H1 (cell line): ENCODE results near the gene ARMC3. TPM values are rescaled to one million over a fixed set of nuclear protein-coding genes. Genes with fewer than 3 reads are reported as not detected.

Experiments used
- CTCF ChIA-PET: fragments of 300-600 bp; sonication (Branson Sonifier 250); formaldehyde crosslinking; loops from one replicate; lab custom pipeline; 2021; ENCODE audit not compliant: partially characterized antibody; lab: Charles Lee
- POLR2A ChIA-PET: fragments of 300-600 bp; sonication (Branson Sonifier 250); formaldehyde crosslinking; loops from one replicate; lab custom pipeline; 2021; ENCODE audit warnings: inconsistent platforms; ENCODE audit not compliant: partially characterized antibody; lab: Charles Lee
- DNase-seq, 2 experiments: peaks; one replicate each; pipeline versions ENCODE4 v3.0.0 to v3.0.0-alpha.2; 2010 to 2022; ENCODE audit warnings: low spot score in 2 of 2, low read depth in 1 of 2, mixed read lengths in 1 of 2
- FAIRE-seq: peaks from 2 replicates; lab custom pipeline; 2011; peaks lifted over from hg19 to GRCh38; lab: Jason Lieb, UNC
- H2AFZ ChIP-seq: 2 replicates; pipeline ENCODE4 v1.8.1; 2012; ENCODE audit warnings: low read length, inconsistent platforms
- H2AK5ac ChIP-seq: 2 replicates; pipeline ENCODE4 v1.6.1; 2013; ENCODE audit warnings: low read depth, low read length
- H2BK120ac ChIP-seq: replicated peaks from 2 replicates; pipeline ENCODE3; 2013; ENCODE audit warnings: low read depth, low read length, inconsistent platforms
- H2BK12ac ChIP-seq: 2 replicates; pipeline ENCODE4 v1.6.1; 2013; ENCODE audit warnings: low read depth, low read length
- H2BK15ac ChIP-seq: 2 replicates; pipeline ENCODE4 v1.6.1; 2013; ENCODE audit warnings: low read length
- H2BK20ac ChIP-seq: 2 replicates; pipeline ENCODE4 v1.6.1; 2013; ENCODE audit warnings: low read length
- H2BK5ac ChIP-seq: 2 replicates; pipeline ENCODE4 v1.6.1; 2013; ENCODE audit warnings: low read depth, low read length
- H3K14ac ChIP-seq: 2 replicates; pipeline ENCODE4 v1.6.1; 2013; ENCODE audit warnings: inconsistent platforms; ENCODE audit not compliant: insufficient read length
- H3K18ac ChIP-seq: 2 replicates; pipeline ENCODE4 v1.6.1; 2013; ENCODE audit warnings: low read length; ENCODE audit errors: extremely low read depth
- H3K23ac ChIP-seq: 2 replicates; pipeline ENCODE4 v1.6.1; 2013; ENCODE audit warnings: inconsistent platforms; ENCODE audit not compliant: insufficient read length
- H3K23me2 ChIP-seq: 2 replicates; pipeline ENCODE4 v1.6.1; 2013; ENCODE audit warnings: low read depth, low read length
- H3K27ac ChIP-seq: 2 replicates; pipeline ENCODE4 v1.6.1; 2011; ENCODE audit warnings: low read depth, low read length, inconsistent platforms
- H3K27me3 ChIP-seq, 4 experiments: replicated peaks in 1 of 4; 1 replicate in 1 of 4; 2 replicates in 3 of 4; pipeline versions ENCODE4 v1.6.1 to v1.8.1; 2011 to 2013; ENCODE audit warnings: low read length in 3 of 4, mild to moderate bottlenecking in 3 of 4, inconsistent platforms in 2 of 4, mixed read lengths in 2 of 4, moderate library complexity in 1 of 4; ENCODE audit not compliant: control insufficient read depth in 3 of 4, insufficient read depth in 3 of 4; ENCODE audit errors: extremely low read depth in 1 of 4
- H3K36me3 ChIP-seq, 4 experiments: 2 replicates each; pipeline versions ENCODE4 v1.6.1 to v1.8.1; 2011 to 2013; ENCODE audit warnings: mild to moderate bottlenecking in 4 of 4, low read length in 3 of 4, moderate library complexity in 2 of 4, control low read depth in 1 of 4, inconsistent platforms in 1 of 4; ENCODE audit not compliant: insufficient read depth in 4 of 4, control insufficient read depth in 2 of 4
- H3K4ac ChIP-seq: replicated peaks from 2 replicates; pipeline ENCODE3; 2013; ENCODE audit warnings: low read length, low read depth, mixed read lengths, inconsistent platforms; ENCODE audit not compliant: insufficient read length
- H3K4me1 ChIP-seq, 4 experiments: replicated peaks in 1 of 4; 1 replicate in 1 of 4; 2 replicates in 3 of 4; pipeline versions ENCODE4 v1.6.1 to v1.8.1; 2011 to 2013; ENCODE audit warnings: low read length in 3 of 4, inconsistent platforms in 2 of 4, mixed read lengths in 1 of 4; ENCODE audit not compliant: insufficient read depth in 4 of 4, control insufficient read depth in 3 of 4
- H3K4me2 ChIP-seq, 2 experiments: 2 replicates each; pipeline versions ENCODE4 v1.6.1 to v1.8.1; 2011 to 2013; ENCODE audit warnings: low read depth in 2 of 2, low read length in 2 of 2, control low read depth in 1 of 2, inconsistent platforms in 1 of 2, mild to moderate bottlenecking in 1 of 2; ENCODE audit not compliant: insufficient read depth in 1 of 2
- H3K4me3 ChIP-seq, 4 experiments: fragments of 200-600, 300-600 bp in 1 of 4; sonication (generic), shearing (Covaris generic), sonication (Bioruptor Twin) in 1 of 4; 2 replicates each; pipeline versions ENCODE4 v1.5.1 to v1.8.1; 2011 to 2016; ENCODE audit warnings: low read length in 4 of 4, low read depth in 3 of 4, control low read depth in 2 of 4, inconsistent platforms in 2 of 4, mild to moderate bottlenecking in 2 of 4, mixed read lengths in 1 of 4, moderate library complexity in 1 of 4; ENCODE audit not compliant: insufficient read depth in 2 of 4; ENCODE audit errors: extremely low read depth in 1 of 4
- H3K56ac ChIP-seq: replicated peaks from 2 replicates; pipeline ENCODE3; 2013; ENCODE audit warnings: low read depth, mild to moderate bottlenecking, mixed read lengths, low read length, inconsistent platforms; ENCODE audit not compliant: insufficient read length
- H3K79me1 ChIP-seq: 2 replicates; pipeline ENCODE4 v1.6.1; 2013; ENCODE audit warnings: low read depth, low read length, control low read depth
- H3K79me2 ChIP-seq, 2 experiments: 2 replicates each; pipeline versions ENCODE4 v1.6.1 to v1.8.1; 2012 to 2013; ENCODE audit warnings: low read length in 2 of 2, mild to moderate bottlenecking in 2 of 2, inconsistent platforms in 1 of 2; ENCODE audit not compliant: insufficient read depth in 2 of 2, control insufficient read depth in 1 of 2
- H3K9ac ChIP-seq, 4 experiments: replicated peaks in 1 of 4; 1 replicate in 1 of 4; 2 replicates in 3 of 4; pipeline versions ENCODE4 v1.6.1 to v1.8.1; 2011 to 2013; ENCODE audit warnings: low read depth in 3 of 4, low read length in 3 of 4, control low read depth in 2 of 4, mild to moderate bottlenecking in 2 of 4, moderate library complexity in 2 of 4, inconsistent platforms in 1 of 4; ENCODE audit errors: extremely low read depth in 1 of 4
- H3K9me3 ChIP-seq, 2 experiments: 2 replicates each; pipeline versions ENCODE4 v1.6.1 to v1.8.1; 2012 to 2013; ENCODE audit warnings: mild to moderate bottlenecking in 2 of 2, moderate library complexity in 2 of 2, control low read depth in 1 of 2, inconsistent platforms in 1 of 2, low read depth in 1 of 2, low read length in 1 of 2, mixed read lengths in 1 of 2; ENCODE audit not compliant: insufficient read depth in 2 of 2
- H4K20me1 ChIP-seq, 2 experiments: replicated peaks in 1 of 2; 2 replicates each; pipeline versions ENCODE3 to v1.8.1; 2011 to 2013; ENCODE audit warnings: inconsistent platforms in 2 of 2, low read length in 2 of 2, mild to moderate bottlenecking in 1 of 2; ENCODE audit not compliant: insufficient read depth in 2 of 2, control insufficient read depth in 1 of 2
- H4K5ac ChIP-seq: 2 replicates; pipeline ENCODE4 v1.6.1; 2013; ENCODE audit warnings: low read length, low read depth, mixed read lengths, inconsistent platforms; ENCODE audit not compliant: insufficient read length
- H4K8ac ChIP-seq: 2 replicates; pipeline ENCODE4 v1.8.0; 2013; ENCODE audit warnings: mild to moderate bottlenecking, moderate library complexity, low read length, inconsistent platforms; ENCODE audit not compliant: insufficient read depth; ENCODE audit errors: extremely low read depth
- H4K91ac ChIP-seq: replicated peaks from 2 replicates; pipeline ENCODE3; 2013; ENCODE audit warnings: low read length, mixed read lengths, inconsistent platforms; ENCODE audit not compliant: insufficient read length
- BRCA1 ChIP-seq: IDR thresholded peaks from 2 replicates; pipeline ENCODE4 v1.6.1; 2012; ENCODE audit warnings: low read depth, low read length, improper control_type of control experiment
- CBX5 ChIP-seq: fragments of 300-800, 300-1000 bp; sonication (generic); IDR thresholded peaks from 2 replicates; pipeline ENCODE4 v1.7.1; 2016; ENCODE audit warnings: antibody characterized with exemption, low read length, low read depth
- RAD21 ChIP-seq, 2 experiments: IDR thresholded peaks in 1 of 2; conservative IDR thresholded peaks in 1 of 2; 2 replicates each; pipeline ENCODE4 v1.6.1; 2011; ENCODE audit warnings: low read depth in 2 of 2, low read length in 2 of 2, improper control_type of control experiment in 1 of 2, inconsistent platforms in 1 of 2, mild to moderate bottlenecking in 1 of 2, moderate library complexity in 1 of 2
- TAF1 ChIP-seq: IDR thresholded peaks from 2 replicates; pipeline ENCODE4 v1.6.1; 2011; ENCODE audit warnings: mild to moderate bottlenecking, low read depth, low read length
- TCF12 ChIP-seq: IDR thresholded peaks from 2 replicates; pipeline ENCODE4 v1.6.1; 2011; ENCODE audit warnings: low read depth, mild to moderate bottlenecking, low read length
- WGBS, 2 experiments: shearing (Covaris generic) in 1 of 2; methylation state at CpG; one replicate each; pipeline versions ENCODE4 v1.1.6 to v1.1.7; 2013 to 2015; ENCODE audit warnings: low lambda C conversion rate in 2 of 2, mixed read lengths in 2 of 2, inconsistent platforms in 1 of 2, low coverage in 1 of 2, missing lambda C conversion rate in 1 of 2; ENCODE audit not compliant: insufficient replicate concordance in 2 of 2, insufficient coverage in 1 of 2, insufficient read length in 1 of 2; ENCODE audit errors: extremely low coverage in 1 of 2, missing lambda C conversion rate in 1 of 2; 5-methylcytosine and 5-hydroxymethylcytosine counted together
- polyA plus RNA-seq, 7 experiments: library from polyadenylated mRNA; depleted of rRNA in 3 of 7; stranded (reverse) in 5 of 7; unstranded in 2 of 7; fragments of >200 nt in 5 of 7; fragments of 200-250 nt in 2 of 7; gene quantifications; 1 replicate in 5 of 7; 2 replicates in 1 of 7; 4 replicates in 1 of 7; pipeline versions ENCODE4 v1.2.1 to v1.2.3, GENCODE V29; 2011 to 2013; ENCODE audit warnings: missing spikeins in 2 of 7, mixed read lengths in 2 of 7
- total RNA-seq: library from RNA; stranded (reverse); fragmentation: NEBNext Ultra II Directional; extraction: Animal tissue kit (Norgen Biotek cat#: 25700); gene quantifications from 2 replicates; pipeline ENCODE4 v1.2.1, GENCODE V29; 2021

Gene ARMC3
- total and polyA plus RNA-seq, 2 of the 8 experiments (the other 6 are each of a cell fraction or from before 2014, with no cell fraction given) = 0.15 TPM

DNA sequence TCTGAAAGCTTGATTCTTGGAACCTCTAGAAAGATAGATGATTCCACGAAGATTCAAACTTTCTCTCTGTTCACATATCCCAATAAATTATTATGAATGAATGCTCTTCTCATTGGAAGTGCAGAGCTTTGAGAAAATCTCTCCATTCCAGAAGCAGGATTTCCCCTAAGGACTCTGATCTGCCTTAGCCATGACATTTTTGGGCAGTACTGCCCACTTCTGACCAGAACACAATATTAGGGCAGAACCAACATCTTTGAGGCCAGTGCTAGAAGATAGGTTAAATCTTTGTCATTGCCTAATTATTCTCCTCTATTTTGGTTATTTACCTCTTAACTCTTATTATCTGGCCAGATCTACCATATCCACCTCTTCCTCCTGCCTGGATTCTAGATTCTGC, 49.9 kb downstream of the ARMC3 start:
- no peaks in the 10 kb centered on the region for H3K36me3 ChIP-seq
- H3K4ac ChIP-seq = no peak overlapping the region
- 81% methylated on average over 1 of the region's 1 CpG; no CpG with 5 or more reads in 1 of the 2 experiments for WGBS, 2 experiments
- POLR2A ChIA-PET = no interaction called here
- H2BK5ac ChIP-seq = no peak overlapping the region
- no peak overlapping the region for H2AK5ac ChIP-seq
- H2BK20ac ChIP-seq = no peak overlapping the region
- no peak for DNase-seq
- H3K23me2 ChIP-seq = no peaks in the 10 kb centered on the region; the same call in 1 of the 2 replicates
- H3K14ac ChIP-seq = no peak overlapping the region
- H4K5ac ChIP-seq = no peak overlapping the region
- no peak overlapping the region for H2BK12ac ChIP-seq
- H2BK120ac ChIP-seq = no peak overlapping the region
- no peak overlapping the region for H3K4me2 ChIP-seq
- H4K91ac ChIP-seq = no peak overlapping the region
- no peak overlapping the region for H3K9ac ChIP-seq
- no peak for TF ChIP-seq TCF12
- peak in 1 of 2 experiments; percentile 16; a peak in 1 of 4 replicates for TF ChIP-seq RAD21 (IDR thresholded peaks at IDR 0.05 in 1 of 2, conservative IDR thresholded peaks at IDR 0.05 in 1 of 2; ENCODE audit: low read depth in 2 of 2, low read length in 2 of 2)
- no peak for TF ChIP-seq TAF1
- no peak for TF ChIP-seq BRCA1
- no peak for TF ChIP-seq CBX5
- no peak overlapping the region for H3K27ac ChIP-seq
- H3K79me2 ChIP-seq = no peaks in the 10 kb centered on the region
- peaks cover 0 to 5% (median 3%) of the 10 kb centered on the region in 4 experiments; a peak in 4 of 7 replicates for H3K4me1 ChIP-seq
- no peaks in the 10 kb centered on the region for H3K9me3 ChIP-seq
- no peak overlapping the region for H3K18ac ChIP-seq
- H3K27me3 ChIP-seq = no peaks in the 10 kb centered on the region
- no peak for FAIRE-seq
- no peak overlapping the region for H3K56ac ChIP-seq
- H3K79me1 ChIP-seq = no peaks in the 10 kb centered on the region
- no peak overlapping the region for H3K23ac ChIP-seq
- no peak overlapping the region for H2BK15ac ChIP-seq
- no peak overlapping the region for H2AFZ ChIP-seq
- no peaks in the 10 kb centered on the region for H4K20me1 ChIP-seq
- H3K4me3 ChIP-seq = no peak overlapping the region
- CTCF ChIA-PET = no interaction called here
- H4K8ac ChIP-seq = no peak overlapping the region
